Bronchial epithelial cell (primary cell): Measurements from ENCODE around the gene ATRNL1. TPM values are rescaled to one million over a fixed set of nuclear protein-coding genes. Genes with fewer than 3 reads are reported as not detected.

Experiments used
- DNase-seq: peaks from one replicate; pipeline ENCODE4 v3.0.0-alpha.2; 2010; ENCODE audit warnings: low read depth
- FAIRE-seq: peaks from 2 replicates; lab custom pipeline; 2011; peaks lifted over from hg19 to GRCh38; lab: Jason Lieb, UNC
- H3K27me3 ChIP-seq: 2 replicates; pipeline ENCODE4 v1.5.1; 2011; ENCODE audit warnings: low read length; ENCODE audit not compliant: control insufficient read depth, insufficient read depth
- H3K36me3 ChIP-seq: 2 replicates; pipeline ENCODE4 v1.5.1; 2011; ENCODE audit warnings: low read length; ENCODE audit not compliant: control insufficient read depth, insufficient read depth
- H3K4me3 ChIP-seq: 2 replicates; pipeline ENCODE4 v1.5.1; 2011; ENCODE audit warnings: mild to moderate bottlenecking, low read depth, low read length, control low read depth
- total RNA-seq: library from RNA; depleted of rRNA; stranded (reverse); fragments of >200 nt; gene quantifications from 2 replicates; pipeline ENCODE4 v1.2.1, GENCODE V29; 2014
- TF ChIP-seq, protein P1 (sequence below): IDR thresholded peaks from 2 replicates; pipeline ENCODE4 v1.5.1; 2011; ENCODE audit warnings: mild to moderate bottlenecking, moderate library complexity, low read length, control low read depth, inconsistent platforms; ENCODE audit not compliant: insufficient read depth, severe bottlenecking

ATRNL1 gene
- total RNA-seq, 1 donor from 2014 or later, result 0.53 TPM

DNA sequence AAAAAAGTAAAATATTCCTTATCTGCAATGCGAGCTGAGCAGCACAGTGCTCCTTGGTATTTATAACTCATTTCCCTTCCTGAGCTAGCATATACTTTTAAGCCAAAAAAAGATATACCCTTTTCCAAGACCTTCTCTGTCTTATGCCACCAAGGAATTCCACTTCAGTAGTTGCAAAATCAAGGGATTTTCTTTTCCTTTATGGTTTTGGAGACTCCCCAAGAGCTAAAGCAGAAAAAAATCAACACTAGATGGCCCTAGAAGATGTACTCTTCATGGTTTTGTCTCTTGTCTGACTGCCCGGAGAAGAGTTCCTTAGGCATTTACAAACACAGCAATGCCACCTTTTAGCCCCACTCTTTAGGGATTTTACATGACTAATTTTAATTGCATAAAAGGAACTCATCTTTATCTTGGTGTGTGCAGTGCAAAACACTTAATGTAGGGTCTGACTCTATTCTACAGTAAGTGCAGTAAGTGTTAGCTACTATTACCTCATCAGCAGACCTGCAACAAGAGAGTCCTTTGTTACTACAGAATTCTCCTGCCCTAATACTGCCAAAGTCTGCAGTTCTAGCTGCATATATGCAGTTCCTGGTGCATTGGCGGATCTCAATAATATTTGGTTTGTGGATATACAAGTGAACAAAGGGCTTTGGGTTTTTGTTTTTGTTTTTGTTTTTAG is 736.5 kb downstream of the ATRNL1 start:
- Histone ChIP-seq H3K4me3 (no peak overlapping the region), H3K27me3 (no peaks in the 10 kb centered on the region), H3K36me3 (no peaks in the 10 kb centered on the region)
- DNase-seq (peak; percentile 2), FAIRE-seq (no peak)
- TF ChIP-seq, protein P1, sequence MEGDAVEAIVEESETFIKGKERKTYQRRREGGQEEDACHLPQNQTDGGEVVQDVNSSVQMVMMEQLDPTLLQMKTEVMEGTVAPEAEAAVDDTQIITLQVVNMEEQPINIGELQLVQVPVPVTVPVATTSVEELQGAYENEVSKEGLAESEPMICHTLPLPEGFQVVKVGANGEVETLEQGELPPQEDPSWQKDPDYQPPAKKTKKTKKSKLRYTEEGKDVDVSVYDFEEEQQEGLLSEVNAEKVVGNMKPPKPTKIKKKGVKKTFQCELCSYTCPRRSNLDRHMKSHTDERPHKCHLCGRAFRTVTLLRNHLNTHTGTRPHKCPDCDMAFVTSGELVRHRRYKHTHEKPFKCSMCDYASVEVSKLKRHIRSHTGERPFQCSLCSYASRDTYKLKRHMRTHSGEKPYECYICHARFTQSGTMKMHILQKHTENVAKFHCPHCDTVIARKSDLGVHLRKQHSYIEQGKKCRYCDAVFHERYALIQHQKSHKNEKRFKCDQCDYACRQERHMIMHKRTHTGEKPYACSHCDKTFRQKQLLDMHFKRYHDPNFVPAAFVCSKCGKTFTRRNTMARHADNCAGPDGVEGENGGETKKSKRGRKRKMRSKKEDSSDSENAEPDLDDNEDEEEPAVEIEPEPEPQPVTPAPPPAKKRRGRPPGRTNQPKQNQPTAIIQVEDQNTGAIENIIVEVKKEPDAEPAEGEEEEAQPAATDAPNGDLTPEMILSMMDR, result no peak

DNA sequence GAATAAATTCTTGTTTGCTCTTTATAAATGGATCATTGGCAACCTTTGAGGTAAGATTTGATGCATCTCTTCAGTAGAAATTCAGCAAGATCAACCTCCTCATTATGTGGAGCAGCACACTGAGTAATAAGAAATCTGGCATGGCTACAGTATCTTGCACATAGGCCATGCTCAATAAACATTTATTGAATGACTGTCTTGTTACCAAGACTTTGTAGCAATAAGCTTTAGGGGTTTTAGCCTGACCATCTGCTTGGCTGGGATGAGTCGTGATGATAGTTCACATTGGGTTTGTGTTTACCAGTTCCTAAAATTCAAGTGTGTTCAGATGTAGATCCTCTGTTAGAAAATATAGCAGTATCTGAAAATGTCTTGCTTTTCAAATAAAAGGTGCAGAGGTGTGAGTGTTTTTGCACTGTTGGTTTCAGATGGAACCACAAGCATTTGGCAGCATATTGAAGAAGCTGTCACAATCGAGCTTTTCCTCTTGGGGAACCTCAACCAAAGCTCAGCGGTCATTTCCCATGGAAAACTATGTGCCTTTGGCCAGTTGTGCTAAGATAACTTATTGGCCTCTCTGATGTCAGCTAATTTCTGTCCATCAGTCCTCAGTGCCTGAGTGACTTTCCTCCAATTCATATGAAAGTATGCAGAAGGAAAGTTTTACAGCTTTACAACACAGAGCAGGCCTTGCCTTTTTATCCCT is 737.3 kb downstream of the ATRNL1 start:
- TF ChIP-seq, protein P1, result no peak
- FAIRE-seq (no peak), DNase-seq (no peak)
- H3K27me3 ChIP-seq, result no peaks in the 10 kb centered on the region
- H3K36me3 ChIP-seq, result no peaks in the 10 kb centered on the region
- no peak overlapping the region for H3K4me3 ChIP-seq

DNA sequence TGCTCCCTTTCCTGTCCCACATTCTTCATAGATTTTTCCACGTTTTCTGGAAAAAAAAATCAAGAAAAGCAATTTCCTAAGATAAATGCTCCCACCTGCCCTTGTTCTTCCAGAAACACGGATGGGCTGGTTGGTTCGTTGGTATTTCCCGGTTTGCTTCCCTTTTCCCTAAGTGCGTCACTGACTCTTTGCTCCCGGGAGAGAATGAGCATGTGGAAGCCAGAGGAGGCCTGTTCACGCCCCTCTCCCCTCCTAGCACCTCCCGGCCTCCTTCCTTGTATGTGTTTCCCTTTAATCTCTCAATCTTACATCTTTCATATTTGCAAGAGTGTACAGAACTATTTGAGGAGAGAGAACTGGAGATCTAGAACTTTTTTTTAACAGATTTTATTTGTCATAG is 737.9 kb downstream of the ATRNL1 start:
- Histone ChIP-seq H3K36me3 (no peaks in the 10 kb centered on the region), H3K4me3 (no peak overlapping the region), H3K27me3 (no peaks in the 10 kb centered on the region)
- FAIRE-seq (no peak), DNase-seq (no peak)
- TF ChIP-seq, protein P1, result no peak

DNA sequence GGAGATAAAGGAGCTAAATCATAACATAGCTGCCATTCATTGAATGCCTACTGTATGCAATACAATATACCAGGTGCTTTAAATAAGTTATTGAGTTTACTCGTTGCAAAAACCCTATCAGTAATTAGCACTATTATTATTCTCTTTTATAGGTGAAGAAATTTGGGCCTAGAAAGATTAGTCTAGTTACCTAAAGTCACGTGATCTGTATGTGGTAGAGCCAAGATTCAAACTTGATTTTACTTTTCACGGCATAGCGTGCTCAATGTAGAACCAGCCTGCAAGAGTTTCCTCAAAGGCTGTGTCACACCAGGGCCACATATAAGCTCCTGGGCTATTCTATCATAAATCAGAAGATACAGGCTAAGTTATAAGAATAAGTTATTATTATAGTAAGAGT is 740.0 kb downstream of the ATRNL1 start:
- Histone ChIP-seq H3K36me3 (no peaks in the 10 kb centered on the region), H3K27me3 (no peaks in the 10 kb centered on the region), H3K4me3 (no peak overlapping the region)
- TF ChIP-seq, protein P1, result no peak
- DNase-seq, result no peak
- no peak for FAIRE-seq

DNA sequence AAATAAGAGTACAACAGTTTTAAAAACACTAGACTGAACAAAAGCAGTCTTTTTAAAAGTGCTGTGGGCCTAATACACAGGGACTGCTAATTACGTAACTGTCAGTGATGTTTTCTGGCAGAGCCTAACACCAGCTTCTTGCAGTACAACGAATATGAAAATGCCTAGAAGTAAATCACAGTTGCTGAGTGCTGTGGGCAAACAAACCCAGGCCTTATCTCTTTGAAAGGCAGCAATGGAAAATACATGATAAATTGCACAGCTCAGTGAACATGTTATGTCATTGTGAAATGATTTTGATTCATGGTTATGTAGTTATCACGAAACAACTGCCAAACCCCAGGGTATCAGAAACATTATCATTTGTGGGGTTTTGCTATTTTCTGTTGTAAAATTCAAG is 751.4 kb downstream of the ATRNL1 start:
- DNase-seq (no peak), FAIRE-seq (no peak)
- TF ChIP-seq, protein P1, result no peak
- H3K27me3 ChIP-seq, result no peaks in the 10 kb centered on the region
- no peaks in the 10 kb centered on the region for H3K36me3 ChIP-seq
- H3K4me3 ChIP-seq, result no peak overlapping the region
